Osteoblast (primary cell): ENCODE data around the gene NPAS1. TPM values are rescaled to one million over a fixed set of nuclear protein-coding genes. Genes with fewer than 3 reads are reported as not detected.

Source experiments
- DNase-seq: peaks from one replicate; pipeline ENCODE4 v3.0.0; 2011; ENCODE audit warnings: low spot score, mixed read lengths; ENCODE audit not compliant: insufficient read length; ENCODE audit errors: missing footprints
- H2AFZ ChIP-seq: 2 replicates; pipeline ENCODE4 v1.6.0; 2011; ENCODE audit warnings: mild to moderate bottlenecking, low read length
- H3K27ac ChIP-seq: 2 replicates; pipeline ENCODE4 v1.5.1; 2011; ENCODE audit warnings: mild to moderate bottlenecking, low read depth, low read length, moderate library complexity
- H3K27me3 ChIP-seq: 2 replicates; pipeline ENCODE4 v1.6.0; 2012; ENCODE audit warnings: mild to moderate bottlenecking, control low read depth, inconsistent platforms, low read length, moderate library complexity; ENCODE audit not compliant: insufficient read depth
- H3K36me3 ChIP-seq: 2 replicates; pipeline ENCODE4 v1.5.1; 2011; ENCODE audit warnings: mild to moderate bottlenecking, low read length, control low read depth, moderate library complexity; ENCODE audit not compliant: insufficient read depth
- H3K4me1 ChIP-seq: 2 replicates; pipeline ENCODE4 v1.5.1; 2011; ENCODE audit warnings: mild to moderate bottlenecking, low read length, control low read depth, moderate library complexity; ENCODE audit not compliant: insufficient read depth
- H3K4me2 ChIP-seq: 2 replicates; pipeline ENCODE4 v1.6.0; 2011; ENCODE audit warnings: mild to moderate bottlenecking, low read length; ENCODE audit not compliant: insufficient read depth
- H3K4me3 ChIP-seq: fragments of 200-600 bp; sonication (generic); 3 replicates; pipeline ENCODE4 v1.5.1; 2012; ENCODE audit warnings: mild to moderate bottlenecking, low read length, inconsistent platforms; ENCODE audit not compliant: insufficient read depth
- H3K79me2 ChIP-seq: 2 replicates; pipeline ENCODE4 v1.6.0; 2012; ENCODE audit warnings: mild to moderate bottlenecking, low read length, control low read depth, inconsistent platforms; ENCODE audit not compliant: insufficient read depth
- H3K9me3 ChIP-seq: 2 replicates; pipeline ENCODE4 v1.5.1; 2011; ENCODE audit warnings: low read depth, low read length, control low read depth
- H4K20me1 ChIP-seq: 2 replicates; pipeline ENCODE4 v1.6.0; 2012; ENCODE audit warnings: mild to moderate bottlenecking, low read length, control low read depth; ENCODE audit not compliant: insufficient read depth
- CTCF ChIP-seq: IDR thresholded peaks from 2 replicates; pipeline ENCODE4 v1.5.1; 2011; ENCODE audit warnings: mild to moderate bottlenecking, low read depth, low read length, moderate library complexity; ENCODE audit errors: extremely low read depth
- total RNA-seq: library from RNA; depleted of rRNA; stranded (reverse); fragments of >200 nt; gene quantifications from 2 replicates; pipeline ENCODE4 v1.2.3, GENCODE V29; 2012

Gene NPAS1
- total RNA-seq, 1 donor: 0.72 TPM

GRCh38 chr19:46992699-46993535, 26.7 kb upstream of the NPAS1 start:
- Histone ChIP-seq H3K36me3 (peaks cover 75% of the 10 kb centered on the region), H3K4me3 (no peak overlapping the region), H3K79me2 (peaks cover 41% of the 10 kb centered on the region), H3K4me1 (peaks cover 6% of the 10 kb centered on the region), H3K27ac (no peak overlapping the region), H4K20me1 (peaks cover 2% of the 10 kb centered on the region), H3K27me3 (no peaks in the 10 kb centered on the region), H3K9me3 (no peaks in the 10 kb centered on the region), H3K4me2 (no peak overlapping the region), H2AFZ (no peak overlapping the region)
- no peak for TF ChIP-seq CTCF
- DNase-seq: peak; percentile 42

GRCh38 chr19:46993622-46994021, 26.0 kb upstream of the NPAS1 start:
- peaks cover 38% of the 10 kb centered on the region for H3K79me2 ChIP-seq
- no peak overlapping the region for H3K4me3 ChIP-seq
- peak; percentile 52 for DNase-seq
- H3K4me2 ChIP-seq: no peak overlapping the region
- peaks cover 6% of the 10 kb centered on the region for H3K4me1 ChIP-seq
- peaks cover 76% of the 10 kb centered on the region for H3K36me3 ChIP-seq
- no peaks in the 10 kb centered on the region for H3K27me3 ChIP-seq
- H2AFZ ChIP-seq: no peak overlapping the region
- H3K9me3 ChIP-seq: no peaks in the 10 kb centered on the region
- H3K27ac ChIP-seq: no peak overlapping the region
- no peak for TF ChIP-seq CTCF
- peaks cover 2% of the 10 kb centered on the region for H4K20me1 ChIP-seq

- no peak overlapping the region for H2AFZ ChIP-seq
- no peak for DNase-seq
- no peaks in the 10 kb centered on the region for H3K27me3 ChIP-seq
- no peaks in the 10 kb centered on the region for H3K9me3 ChIP-seq
- peaks cover 38% of the 10 kb centered on the region for H3K79me2 ChIP-seq
- no peak overlapping the region for H3K27ac ChIP-seq
- TF ChIP-seq CTCF: no peak
- H3K4me1 ChIP-seq: peaks cover 6% of the 10 kb centered on the region
- peaks cover 2% of the 10 kb centered on the region for H4K20me1 ChIP-seq
- no peak overlapping the region for H3K4me3 ChIP-seq
- H3K36me3 ChIP-seq: peaks cover 75% of the 10 kb centered on the region
- H3K4me2 ChIP-seq: no peak overlapping the region
Measured at GRCh38 chr19:46994141-46994686, 25.4 kb upstream of the NPAS1 start.

GRCh38 chr19:46995492-46995891, 24.1 kb upstream of the NPAS1 start:
- peaks cover 74% of the 10 kb centered on the region for H3K36me3 ChIP-seq
- no peak overlapping the region for H3K27ac ChIP-seq
- peaks cover 6% of the 10 kb centered on the region for H3K4me1 ChIP-seq
- peak; percentile 58 for DNase-seq
- H3K4me3 ChIP-seq: no peak overlapping the region
- peaks cover 2% of the 10 kb centered on the region for H4K20me1 ChIP-seq
- H2AFZ ChIP-seq: no peak overlapping the region
- H3K27me3 ChIP-seq: no peaks in the 10 kb centered on the region
- TF ChIP-seq CTCF: no peak
- H3K79me2 ChIP-seq: peaks cover 32% of the 10 kb centered on the region
- H3K4me2 ChIP-seq: no peak overlapping the region
- no peaks in the 10 kb centered on the region for H3K9me3 ChIP-seq
